HG03196 (cell line): Measurements from ENCODE around the gene SH3BP5L.

Experiments
- ATAC-seq: cut with Tn5 transposase; IDR thresholded peaks from one replicate; pipeline ENCODE4 v1.9.1; 2021; ENCODE audit not compliant: unreplicated experiment

The SH3BP5L gene

DNA sequence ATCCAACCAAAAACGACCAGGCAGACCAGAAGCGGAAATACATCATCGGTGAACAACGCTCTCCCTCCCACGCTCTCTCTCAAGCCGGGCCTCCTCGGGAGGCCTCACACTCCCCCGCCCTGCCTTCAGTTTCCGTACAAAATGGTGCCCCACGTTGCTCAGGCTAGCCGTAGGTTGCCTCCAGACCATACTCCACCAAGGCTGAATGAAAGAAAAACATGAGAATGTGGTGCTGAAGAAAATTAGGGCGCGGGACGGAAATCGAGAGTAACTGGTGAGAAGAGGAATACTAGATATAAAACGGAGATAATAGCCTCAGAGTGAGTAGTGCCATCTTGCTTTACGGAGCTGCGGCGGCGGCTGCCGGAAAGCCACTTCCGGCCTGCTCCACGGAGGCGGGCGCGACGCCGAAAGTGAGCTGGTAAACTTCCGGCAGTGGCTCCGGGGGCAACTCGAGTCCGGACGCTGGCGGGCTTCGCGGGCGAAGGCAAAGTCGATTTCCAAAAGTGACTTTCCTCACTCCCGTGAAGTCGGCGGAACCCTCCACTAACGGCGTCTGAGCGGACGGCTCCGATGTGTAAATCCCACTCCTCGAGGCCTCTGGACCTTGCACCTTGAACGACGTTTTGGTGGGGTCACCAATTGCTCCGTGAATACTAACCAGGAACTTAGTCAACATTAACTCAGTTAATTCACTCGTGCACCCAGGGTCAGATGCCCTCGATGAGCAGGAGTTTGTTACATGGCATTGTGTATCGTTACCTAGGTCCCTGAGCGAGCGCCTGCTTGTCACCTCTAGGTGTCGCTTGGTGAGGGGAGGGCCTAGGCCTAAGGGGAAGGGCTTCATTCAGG lies at the start of gene SH3BP5L:
Gene SH3BP5L (minus strand): TSS at position 7 of the 852 bp plus-strand sequence. CDS start 980 bp downstream, outside the sequence.
- ATAC-seq = peak; percentile 95

GRCh38 chr1:248873993-248874533 lies 48.3 kb upstream of the SH3BP5L start:
- ATAC-seq = peak; percentile 67

GRCh38 chr1:248873409-248873992 lies 47.8 kb upstream of the SH3BP5L start:
- ATAC-seq = peak; percentile 82

DNA sequence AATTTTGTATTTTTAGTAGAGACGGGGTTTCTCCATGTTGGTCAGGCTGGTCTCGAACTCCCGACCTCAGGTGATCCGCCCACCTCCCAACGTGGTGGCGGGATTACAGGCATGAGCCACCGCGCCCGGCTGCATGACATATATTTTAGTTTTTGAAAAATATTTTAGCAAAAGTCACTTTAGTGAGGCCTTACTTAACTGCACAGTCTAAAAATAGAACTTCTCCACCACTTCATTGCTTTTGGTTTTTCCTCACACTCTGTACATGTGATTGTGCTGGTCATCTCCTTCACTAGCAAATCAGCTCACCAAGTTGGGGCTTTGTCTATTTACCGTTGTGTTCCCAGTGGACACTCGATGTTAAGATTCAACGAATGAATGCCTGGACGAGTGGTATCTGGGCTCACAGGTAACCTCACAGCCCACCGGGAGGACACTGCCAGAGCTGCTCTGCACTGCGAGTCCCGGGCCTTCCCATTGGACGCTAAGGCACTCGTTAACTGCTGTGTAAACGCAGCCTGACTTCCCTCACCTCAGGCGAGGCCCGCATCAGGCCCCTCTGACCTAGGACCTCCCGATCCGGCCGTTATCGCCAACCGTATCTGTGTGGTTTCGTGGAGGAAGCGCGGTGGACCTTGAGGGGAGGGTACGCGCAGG lies 47.2 kb upstream of the SH3BP5L start:
- peak; percentile 39 for ATAC-seq

DNA sequence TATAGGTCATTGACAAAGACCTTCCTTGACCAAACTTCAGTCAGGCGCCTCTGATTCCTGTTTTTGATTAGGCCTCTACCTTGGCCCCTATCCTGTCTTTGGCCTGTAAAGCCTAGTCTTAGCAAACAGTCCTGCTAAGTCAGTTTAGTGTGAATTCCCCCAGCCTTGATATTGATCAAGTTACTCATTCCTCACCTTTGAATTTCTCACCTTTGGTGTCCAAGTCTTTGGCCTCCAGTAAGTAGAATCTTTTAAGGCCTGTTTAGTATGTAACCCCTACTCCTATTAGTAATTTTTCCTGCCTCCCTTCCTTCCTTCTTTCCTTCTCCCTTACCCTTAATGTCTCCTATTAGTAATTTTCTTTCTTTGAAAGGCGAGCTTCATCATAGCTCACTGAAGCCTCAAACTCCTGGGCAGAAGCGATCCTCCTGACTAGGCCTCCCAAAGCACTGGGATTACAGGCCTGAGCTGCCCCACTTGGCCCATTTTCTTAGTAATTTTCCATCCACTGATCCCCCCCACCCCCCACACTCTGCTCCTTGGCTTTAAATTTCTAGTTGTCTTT lies 46.2 kb upstream of the SH3BP5L start:
- ATAC-seq = no peak

GRCh38 chr1:248862998-248863881 lies 37.5 kb upstream of the SH3BP5L start:
- peak; percentile 60 for ATAC-seq

DNA sequence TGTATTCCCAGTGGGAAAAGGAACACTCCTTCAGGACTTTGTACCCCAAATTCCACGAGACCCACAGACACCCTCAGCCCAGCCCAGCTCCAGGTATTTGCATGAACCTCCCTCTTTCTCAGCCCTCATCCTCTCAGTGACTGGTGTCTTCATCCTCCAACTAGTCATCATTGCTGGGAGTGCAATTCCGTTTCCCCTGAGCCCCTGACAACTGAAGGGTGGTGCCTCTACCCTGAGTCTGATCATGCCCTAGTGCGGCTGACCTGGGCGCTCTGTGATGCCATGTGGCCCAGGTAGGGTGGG lies 36.9 kb upstream of the SH3BP5L start:
- peak; percentile 6 for ATAC-seq

GRCh38 chr1:248861616-248862015 lies 35.9 kb upstream of the SH3BP5L start:
- ATAC-seq = no peak

GRCh38 chr1:248860007-248860406 lies 34.3 kb upstream of the SH3BP5L start:
- ATAC-seq = no peak

GRCh38 chr1:248858891-248859889 lies 33.5 kb upstream of the SH3BP5L start, which contains the start of gene ZNF692:
Gene ZNF692 (minus strand): TSS chr1:248859085. CDS start chr1:248858309, 776 bp downstream.
- peak; percentile 85 for ATAC-seq

- ATAC-seq = peak; percentile 40
Measured at GRCh38 chr1:248858096-248858890, 32.6 kb upstream of the SH3BP5L start.

- peak; percentile 2 for ATAC-seq
Measured at GRCh38 chr1:248857749-248858095, 32.0 kb upstream of the SH3BP5L start.

GRCh38 chr1:248857201-248857600 lies 31.5 kb upstream of the SH3BP5L start:
- no peak for ATAC-seq

DNA sequence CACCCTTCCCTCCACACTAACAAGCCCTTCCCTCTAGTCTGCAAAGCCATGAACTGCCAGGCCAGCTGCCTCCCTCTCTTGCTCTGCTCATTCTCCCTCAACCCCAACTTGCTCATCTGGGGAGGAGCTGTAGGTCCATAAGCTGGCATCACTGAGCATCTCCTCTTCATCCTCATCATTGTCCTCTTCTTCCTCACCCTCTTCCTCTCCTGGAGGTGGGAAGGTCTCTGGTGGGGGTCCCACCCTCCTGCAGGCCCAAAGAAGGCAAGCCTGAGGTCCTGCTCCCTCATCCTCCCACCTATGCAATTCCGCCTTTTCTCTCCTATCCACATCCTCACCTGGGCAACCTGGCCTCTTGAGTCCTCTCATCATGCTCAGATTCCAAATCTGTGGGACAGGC lies 30.5 kb upstream of the SH3BP5L start:
- ATAC-seq = no peak

- no peak for ATAC-seq
Measured at GRCh38 chr1:248855580-248855979, 29.9 kb upstream of the SH3BP5L start.

- no peak for ATAC-seq
Measured at GRCh38 chr1:248853663-248854375, 28.1 kb upstream of the SH3BP5L start.

GRCh38 chr1:248852481-248853405 lies 27.0 kb upstream of the SH3BP5L start:
- no peak for ATAC-seq
